Thoracic aorta (tissue), 2 donors: Measurements from ENCODE around the gene SCRN3. TPM values are rescaled to one million over a fixed set of nuclear protein-coding genes. Genes with fewer than 3 reads are reported as not detected.
"Not testable (repeated sequence)": the region's sequence is repeated elsewhere in the genome, so short reads cannot be mapped to it uniquely, and the experiment has no call there.

Experiments used
- ATAC-seq: fragments of 150-250 bp; one replicate; pipeline ENCODE4 v1.8.0; 2017; ENCODE audit warnings: low read depth; ENCODE audit not compliant: insufficient number of reproducible peaks, low FRiP score
- DNase-seq: peaks from one replicate; pipeline ENCODE4 v3.0.0-alpha.2; 2020; ENCODE audit warnings: low spot score
- H3K27ac ChIP-seq, 2 donors: fragments of 200-600 bp; sonication (generic); 1 replicate in 1 of 2; 2 replicates in 1 of 2; pipeline ENCODE4 v1.5.1; 2016; ENCODE audit warnings: mild to moderate bottlenecking in 2 of 2, moderate library complexity in 2 of 2
- H3K27me3 ChIP-seq: fragments of 200-600 bp; sonication (generic); replicated peaks from 2 replicates; pipeline ENCODE4 v1.6.0; 2016; ENCODE audit warnings: mild to moderate bottlenecking; ENCODE audit not compliant: insufficient read depth
- H3K36me3 ChIP-seq: fragments of 200-600 bp; sonication (generic); one replicate; pipeline ENCODE4 v1.5.1; 2016
- H3K4me1 ChIP-seq, 2 donors: fragments of 200-600 bp; sonication (generic); 1 replicate in 1 of 2; 2 replicates in 1 of 2; pipeline versions ENCODE4 v1.5.1 to v1.6.0; 2016; ENCODE audit warnings: low read depth in 2 of 2, mild to moderate bottlenecking in 1 of 2; ENCODE audit not compliant: control insufficient read depth in 1 of 2
- H3K4me3 ChIP-seq: fragments of 200-600 bp; sonication (generic); 2 replicates; pipeline ENCODE4 v1.5.1; 2016; ENCODE audit warnings: mild to moderate bottlenecking
- H3K9me3 ChIP-seq: fragments of 200-600 bp; sonication (generic); 2 replicates; pipeline ENCODE4 v1.5.1; 2016
- CTCF ChIP-seq: fragments of 200-600 bp; sonication (generic); IDR thresholded peaks from one replicate; pipeline ENCODE4 v1.5.1; 2019; ENCODE audit warnings: antibody characterized with exemption
- total RNA-seq, 2 donors: library from RNA; depleted of rRNA; stranded (reverse); fragments of >200 nt; gene quantifications; one replicate each; pipeline versions ENCODE4 v1.1.0 to v1.2.3, GENCODE V29; 2016

The SCRN3 gene
- total RNA-seq, 2 donors from 2014 or later: 10.6 to 25.0 TPM

- DNase-seq (no peak), ATAC-seq (no peak)
- Histone ChIP-seq H3K27me3 (no peaks in the 10 kb centered on the region), H3K27ac (no peak overlapping the region), H3K36me3 (peaks cover 5% of the 10 kb centered on the region), H3K4me1 (no peaks in the 10 kb centered on the region), H3K4me3 (no peak overlapping the region), H3K9me3 (no peaks in the 10 kb centered on the region)
- no peak for TF ChIP-seq CTCF
Observed at GRCh38 chr2:174362949-174363348, 32.6 kb upstream of the SCRN3 start.

- not testable (repeated sequence) for H3K36me3 ChIP-seq
Observed at GRCh38 chr2:174363492-174364225, 31.9 kb upstream of the SCRN3 start.

GRCh38 chr2:174364628-174365027 lies 30.9 kb upstream of the SCRN3 start:
- DNase-seq: no peak
- TF ChIP-seq CTCF: no peak
- H3K9me3 ChIP-seq: no peaks in the 10 kb centered on the region
- no peaks in the 10 kb centered on the region for H3K27me3 ChIP-seq
- no peak overlapping the region for H3K27ac ChIP-seq
- H3K4me3 ChIP-seq: no peak overlapping the region
- no peak for ATAC-seq
- no peaks in the 10 kb centered on the region for H3K4me1 ChIP-seq
- peaks cover 3% of the 10 kb centered on the region for H3K36me3 ChIP-seq

More at GRCh38 chr2:174363492-174364225, 31.9 kb upstream of the SCRN3 start:
- H3K4me1 ChIP-seq, DNase-seq, H3K27me3 ChIP-seq, ATAC-seq, H3K27ac ChIP-seq, H3K4me3 ChIP-seq, H3K9me3 ChIP-seq: not testable (repeated sequence)

GRCh38 chr2:174365571-174365970 lies 30.0 kb upstream of the SCRN3 start:
- no peak for ATAC-seq
- Histone ChIP-seq H3K4me1 (no peaks in the 10 kb centered on the region), H3K27ac (no peak overlapping the region), H3K4me3 (no peak overlapping the region), H3K9me3 (no peaks in the 10 kb centered on the region), H3K27me3 (no peaks in the 10 kb centered on the region), H3K36me3 (peaks cover 9% of the 10 kb centered on the region)
- no peak for TF ChIP-seq CTCF
- no peak for DNase-seq

- Histone ChIP-seq H3K9me3 (no peaks in the 10 kb centered on the region), H3K4me3 (no peak overlapping the region), H3K27ac (no peak overlapping the region), H3K27me3 (no peaks in the 10 kb centered on the region), H3K4me1 (no peaks in the 10 kb centered on the region), H3K36me3 (peaks cover 9% of the 10 kb centered on the region)
- no peak for TF ChIP-seq CTCF
- ATAC-seq (no peak), DNase-seq (no peak)
Observed at GRCh38 chr2:174368691-174369090, 26.8 kb upstream of the SCRN3 start.

- no peaks in the 10 kb centered on the region for H3K27me3 ChIP-seq
- H3K36me3 ChIP-seq: peaks cover 33% of the 10 kb centered on the region
- TF ChIP-seq CTCF: no peak
- H3K9me3 ChIP-seq: no peaks in the 10 kb centered on the region
- no peak overlapping the region for H3K27ac ChIP-seq
- H3K4me3 ChIP-seq: no peak overlapping the region
- no peaks in the 10 kb centered on the region for H3K4me1 ChIP-seq
- ATAC-seq (no peak), DNase-seq (no peak)
Observed at GRCh38 chr2:174376967-174377366, 18.6 kb upstream of the SCRN3 start.
